ENCODE data around the gene ARHGAP1. TPM values are rescaled to one million over a fixed set of nuclear protein-coding genes. Genes with fewer than 3 reads are reported as not detected.
A peak's percentile ranks its signal among the peaks of the same experiment; 100 is the strongest.

The ARHGAP1 gene
- total RNA-seq, 1 donor from 2014 or later: 88.7 TPM

GRCh38 chr11:46692450-46692849 lies 8.0 kb downstream of the ARHGAP1 start:
- no peak for ATAC-seq

DNA sequence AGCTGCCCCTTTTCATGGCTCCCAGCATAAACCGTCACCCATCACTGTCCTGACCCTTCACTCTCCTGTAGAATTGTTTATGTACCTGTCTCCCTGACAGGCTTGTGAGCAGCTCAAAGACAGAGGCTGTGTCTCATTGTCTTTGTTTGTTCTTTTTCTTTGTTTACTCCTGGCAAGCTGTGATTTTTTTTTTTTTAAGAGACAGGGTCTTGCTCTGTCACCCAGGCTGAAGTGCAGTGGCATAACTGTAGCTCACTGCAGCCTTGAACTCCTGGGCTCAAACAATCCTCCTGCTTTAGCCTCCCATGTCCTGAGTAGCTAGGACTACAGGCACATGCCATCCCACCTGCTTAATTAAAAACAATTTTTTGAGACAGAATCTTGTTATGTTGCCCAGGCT lies 9.7 kb downstream of the ARHGAP1 start:
- no peak for ATAC-seq

GRCh38 chr11:46686886-46687795 lies 13.3 kb downstream of the ARHGAP1 start:
- ATAC-seq: peak; percentile 92

DNA sequence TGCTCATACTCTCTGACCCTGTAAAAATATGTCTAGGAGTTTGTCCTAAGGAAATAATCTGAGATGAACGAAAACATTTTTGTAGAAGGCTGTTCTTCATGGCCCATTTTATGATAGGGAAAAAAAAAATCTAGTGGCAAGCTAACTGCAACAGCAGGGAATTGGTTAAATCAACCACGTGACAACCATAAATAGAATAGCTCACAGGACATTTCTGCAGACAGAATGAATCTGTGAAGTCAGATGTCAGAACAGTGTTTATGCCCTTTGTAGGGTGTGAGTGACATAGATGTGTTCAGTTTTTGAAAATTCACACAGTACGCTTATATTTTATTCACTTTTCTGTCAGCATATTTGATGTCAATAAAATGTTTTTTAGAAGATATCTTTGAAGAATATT lies 16.1 kb downstream of the ARHGAP1 start:
- no peak for ATAC-seq

- ATAC-seq: no peak
These were observed 17.4 kb downstream of the ARHGAP1 start for GRCh38 chr11:46682773-46683752.

- no peak for ATAC-seq
These were observed 18.6 kb downstream of the ARHGAP1 start for GRCh38 chr11:46681814-46682213.

GRCh38 chr11:46680815-46681214 lies 19.6 kb downstream of the ARHGAP1 start:
- ATAC-seq: no peak

GRCh38 chr11:46680164-46680760 lies 20.2 kb downstream of the ARHGAP1 start:
- no peak for ATAC-seq

- ATAC-seq: no peak
These were observed 20.9 kb downstream of the ARHGAP1 start for GRCh38 chr11:46679241-46680163.

GRCh38 chr11:46678741-46679130 lies 21.7 kb downstream of the ARHGAP1 start:
- no peak for ATAC-seq

- no peak for ATAC-seq
These were observed 22.3 kb downstream of the ARHGAP1 start for GRCh38 chr11:46677991-46678740.

GRCh38 chr11:46677169-46677568 lies 23.2 kb downstream of the ARHGAP1 start:
- ATAC-seq: no peak

DNA sequence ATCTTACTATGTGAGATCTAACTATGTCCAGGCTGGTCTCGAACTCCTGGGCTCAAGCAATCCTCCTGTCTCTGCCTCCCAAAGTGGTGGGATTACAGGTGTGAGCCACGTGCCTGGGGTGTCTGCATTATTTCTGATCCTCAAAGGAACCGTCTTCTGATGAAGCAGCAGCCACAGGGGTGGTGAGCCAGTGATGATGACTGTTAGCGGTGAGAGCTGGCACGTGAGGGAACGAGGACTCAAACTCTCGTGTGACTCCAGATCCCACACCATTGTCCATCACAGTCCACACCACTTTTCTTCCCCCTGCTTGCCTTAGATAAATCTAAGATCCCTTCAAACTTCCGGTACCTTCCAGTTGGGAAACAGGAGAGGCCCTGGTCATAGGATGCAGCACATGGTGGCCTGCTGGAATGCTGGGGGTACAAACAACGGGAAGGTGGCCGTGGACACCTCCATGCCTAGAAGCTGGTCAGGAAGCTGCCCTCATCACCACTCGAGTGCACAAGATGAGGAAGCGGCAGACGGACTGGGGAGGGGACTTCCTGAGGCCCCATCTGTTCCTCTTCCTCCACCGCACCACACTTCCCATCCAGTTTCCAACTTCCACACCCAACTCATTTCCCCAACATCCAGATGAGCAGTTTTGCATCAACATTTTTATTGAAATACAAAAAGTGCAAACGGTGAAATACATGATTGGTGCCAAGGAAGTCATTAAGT lies 23.8 kb downstream of the ARHGAP1 start:
- ATAC-seq: no peak

DNA sequence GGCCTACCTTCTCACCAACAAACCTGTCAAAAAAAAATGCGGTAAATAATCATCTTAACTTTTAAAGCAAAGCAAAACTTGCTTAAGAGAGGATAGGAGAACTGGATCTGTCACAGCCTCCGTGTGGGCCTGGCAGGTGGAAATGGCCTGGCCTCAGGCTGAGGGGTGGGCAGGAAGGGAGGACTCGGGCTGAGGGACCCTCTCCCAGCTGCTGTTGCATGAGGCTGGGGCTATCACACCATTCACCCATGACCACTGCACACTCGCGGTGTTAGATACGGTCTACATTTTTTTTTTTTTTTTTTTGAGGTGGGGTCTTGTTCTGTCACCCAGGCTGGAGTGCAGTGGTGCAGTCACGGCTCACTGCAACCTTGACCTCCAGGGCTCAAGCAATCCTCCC lies 24.5 kb downstream of the ARHGAP1 start:
- ATAC-seq: no peak

- ATAC-seq: peak; percentile 85
These were observed 25.0 kb downstream of the ARHGAP1 start for GRCh38 chr11:46675288-46675851.

- peak; percentile 23 for ATAC-seq
These were observed 25.7 kb downstream of the ARHGAP1 start for GRCh38 chr11:46674463-46675287.

DNA sequence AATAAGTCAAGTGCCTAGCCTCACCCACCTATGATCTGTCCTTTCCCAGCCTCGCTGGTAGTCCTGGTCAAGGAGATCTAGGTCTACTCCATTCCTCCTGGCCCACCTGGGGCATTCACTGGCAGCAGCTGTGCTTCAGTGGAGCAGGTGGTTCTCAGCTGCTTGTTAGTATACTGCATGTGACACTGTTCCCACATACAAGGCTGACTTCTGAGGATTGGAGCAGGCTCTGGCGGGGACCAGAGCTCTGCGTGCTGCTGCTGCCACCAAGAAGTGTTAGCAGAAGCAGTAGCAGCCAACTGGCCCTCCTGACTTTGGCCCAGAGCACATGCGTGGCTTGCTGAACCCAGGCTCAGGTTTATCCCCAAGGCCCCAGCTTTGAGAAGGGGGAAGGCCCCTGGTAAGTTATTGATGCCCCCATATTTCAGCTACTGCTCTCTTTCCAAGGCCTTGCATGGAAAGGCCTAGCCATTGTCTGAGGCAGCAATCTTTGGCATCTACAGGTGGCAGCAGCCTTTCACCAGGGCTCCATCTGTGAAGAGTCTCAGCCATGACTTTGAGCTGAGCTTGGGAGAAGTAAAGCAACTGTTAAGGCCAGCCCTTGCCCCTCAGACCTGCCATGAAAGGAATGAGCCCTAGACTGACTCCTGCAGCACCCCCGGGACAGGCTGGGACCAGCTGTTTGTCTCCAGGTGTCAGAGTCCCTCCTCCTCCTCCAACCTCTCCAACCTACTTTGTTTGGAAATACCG lies 26.5 kb downstream of the ARHGAP1 start:
- ATAC-seq: no peak

GRCh38 chr11:46672381-46672839 lies 28.0 kb downstream of the ARHGAP1 start:
- ATAC-seq: no peak
